Kidney glomerular epithelial cell (primary cell): ENCODE measurements around the gene AP1M2.
A peak's percentile ranks its signal among the peaks of the same experiment; 100 is the strongest.
"Not testable (repeated sequence)": the region's sequence is repeated elsewhere in the genome, so short reads cannot be mapped to it uniquely, and the experiment has no call there.

ENCODE experiments used
- DNase-seq: peaks from one replicate; lab custom pipeline; 2025; lab: John Stamatoyannopoulos, UW

Gene AP1M2

DNA sequence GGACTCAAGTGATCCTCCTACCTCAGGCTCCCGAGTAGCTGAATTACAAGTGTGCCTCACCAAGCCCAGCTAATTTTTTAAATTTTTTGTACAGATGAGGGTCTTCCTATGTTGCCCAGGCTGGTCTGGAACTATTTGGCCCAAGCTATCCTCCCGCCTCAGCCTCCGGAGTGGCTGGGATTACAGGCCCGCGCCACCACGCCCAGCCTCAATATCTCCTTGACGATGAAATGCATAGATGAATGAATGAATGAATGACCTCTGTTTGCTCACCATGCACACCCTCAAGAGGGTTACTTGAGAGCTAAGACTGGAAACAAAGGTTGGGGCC is 14.9 kb upstream of the AP1M2 start:
- DNase-seq = no peak

DNA sequence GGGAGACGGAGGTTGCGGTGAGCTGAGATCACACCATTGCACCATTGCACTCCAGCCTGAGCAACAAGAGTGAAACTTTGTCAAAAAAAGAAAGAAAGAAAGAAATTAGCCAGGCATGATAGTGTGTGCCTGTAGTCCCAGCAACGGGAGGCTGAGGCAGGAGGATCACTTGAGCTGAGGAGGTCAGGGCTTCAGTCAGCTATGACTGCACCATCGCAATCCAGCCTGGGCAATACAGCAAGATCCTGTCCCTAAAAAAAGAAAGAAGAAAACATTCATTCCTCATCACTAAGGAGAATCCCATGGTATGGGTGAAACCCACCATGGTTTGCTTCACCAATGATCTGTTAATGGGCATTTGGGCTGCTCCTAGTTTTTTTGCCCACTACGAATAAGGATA is 13.0 kb upstream of the AP1M2 start:
- no peak for DNase-seq

- no peak for DNase-seq
Measured at GRCh38 chr19:10593820-10594637, 6.9 kb upstream of the AP1M2 start.

GRCh38 chr19:10593148-10593547 is 6.0 kb upstream of the AP1M2 start:
- DNase-seq = no peak

GRCh38 chr19:10587839-10588150 is 683 bp upstream of the AP1M2 start:
- DNase-seq = no peak

DNA sequence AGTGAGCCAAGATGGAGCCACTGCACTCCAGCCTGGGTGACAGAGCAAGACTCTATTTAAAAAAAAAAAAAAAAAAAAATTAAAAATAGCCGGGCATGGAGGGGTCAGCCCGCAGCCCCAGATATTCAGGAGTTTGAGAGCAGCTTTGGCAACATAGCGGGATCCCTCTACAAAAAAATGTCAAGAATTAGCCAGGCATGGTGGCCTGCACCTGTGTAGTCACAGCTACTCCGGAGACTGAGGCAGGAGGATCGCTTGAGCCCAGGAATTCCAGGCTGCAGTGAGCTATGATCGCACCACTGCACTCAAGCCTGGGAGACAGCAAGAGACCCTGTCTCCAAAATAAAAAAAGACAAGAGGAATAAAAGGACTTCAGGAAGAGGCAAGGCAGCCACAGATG is 716 bp downstream of the AP1M2 start:
- no peak for DNase-seq

- DNase-seq = no peak
Measured at GRCh38 chr19:10583036-10583776, 3.9 kb downstream of the AP1M2 start.

- no peak for DNase-seq
Measured at GRCh38 chr19:10582091-10582490, 5.0 kb downstream of the AP1M2 start.

DNA sequence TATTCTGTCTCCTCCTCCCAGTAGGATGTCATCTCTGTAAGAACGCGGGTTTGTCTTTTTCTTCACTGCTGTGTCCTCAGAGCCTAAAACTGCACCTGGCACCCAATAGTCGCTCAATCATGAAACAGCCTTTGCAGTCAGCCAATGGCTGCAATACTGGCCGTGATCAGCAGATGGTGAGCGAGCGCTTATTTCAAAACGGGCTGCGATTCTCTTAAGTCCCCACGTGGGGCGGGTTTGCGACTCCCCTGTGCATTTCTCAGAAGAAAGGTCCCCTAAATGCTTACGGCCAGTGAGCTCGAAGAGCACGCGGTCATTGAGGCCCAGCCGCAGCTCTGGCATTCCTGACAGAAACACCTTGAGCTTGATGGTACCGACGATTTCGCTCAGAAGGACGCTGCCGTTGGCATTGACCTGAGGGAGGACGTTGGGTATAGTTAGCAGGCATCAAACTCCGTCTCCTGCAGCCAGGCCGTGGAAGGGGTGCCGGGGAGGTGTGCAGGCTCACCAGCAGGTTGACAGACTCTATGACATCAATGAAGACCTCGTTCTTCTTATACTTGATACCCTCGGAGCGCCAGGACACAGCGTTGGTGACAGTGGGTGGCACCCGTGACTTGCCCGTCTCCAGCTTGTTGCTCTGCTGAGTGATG is 6.0 kb downstream of the AP1M2 start:
- DNase-seq = peak; percentile 81

DNA sequence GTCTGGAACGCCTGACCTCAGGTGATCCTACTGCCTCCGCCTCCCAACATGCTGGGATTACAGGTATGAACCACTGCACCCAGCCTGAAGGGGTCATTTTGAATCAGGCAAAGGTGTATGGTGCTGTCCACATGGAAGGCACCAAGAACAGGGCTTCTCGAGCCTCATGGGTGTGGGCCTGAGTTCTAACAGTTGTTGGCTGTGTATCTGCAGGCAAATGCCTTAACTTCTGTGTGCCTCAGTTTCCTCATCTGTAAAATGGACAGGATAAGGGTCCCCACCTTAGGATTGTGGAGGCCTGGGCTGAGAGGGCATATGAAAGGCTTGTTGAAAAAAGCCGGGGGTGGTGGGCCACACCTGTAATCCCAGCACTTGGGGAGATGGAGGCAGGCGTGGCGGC is 9.2 kb downstream of the AP1M2 start:
- DNase-seq = no peak

- no peak for DNase-seq
Measured at GRCh38 chr19:10575011-10575716, 11.9 kb downstream of the AP1M2 start.

DNA sequence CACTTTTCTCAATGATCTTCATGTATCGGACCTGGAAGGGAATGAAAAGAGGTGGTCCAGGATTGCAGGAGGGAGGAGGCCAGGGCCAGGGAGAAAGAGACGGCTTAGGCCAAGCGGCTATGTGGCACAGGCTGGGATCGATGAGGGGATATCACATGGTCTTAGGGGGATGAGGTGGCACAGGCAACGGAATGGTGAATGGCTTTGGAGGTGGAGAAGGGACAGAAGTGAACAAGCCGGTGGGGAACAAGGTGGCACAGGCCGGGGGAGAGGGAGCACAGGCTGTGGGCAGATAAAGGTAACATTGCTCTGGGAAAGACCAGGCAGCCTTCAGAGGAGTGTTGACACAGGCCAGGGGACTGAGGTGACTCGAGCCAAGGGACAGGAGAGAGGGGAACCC is 12.7 kb downstream of the AP1M2 start:
- no peak for DNase-seq

DNA sequence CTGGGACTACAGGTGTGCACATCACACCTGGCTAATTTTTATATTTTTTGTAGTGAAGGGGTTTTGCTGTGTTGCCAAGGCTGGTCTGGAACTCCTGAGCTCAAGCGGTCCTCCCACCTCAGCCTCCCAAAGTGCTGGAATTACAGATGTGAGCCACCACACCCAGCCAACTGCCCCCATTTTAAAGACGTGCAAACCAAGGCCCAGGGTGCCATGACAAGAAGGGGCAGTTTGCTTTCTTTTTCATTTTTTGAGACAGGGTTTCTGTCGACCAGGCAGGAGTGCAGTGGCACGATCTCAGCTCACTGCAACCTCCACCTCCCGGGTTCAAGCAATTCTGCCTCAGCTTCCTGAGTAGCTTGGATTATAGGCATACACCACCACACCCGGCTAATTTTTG is 13.3 kb downstream of the AP1M2 start:
- not testable (repeated sequence) for DNase-seq

GRCh38 chr19:10568826-10569651 is 18.1 kb downstream of the AP1M2 start, which contains the start of gene CDKN2D:
Gene CDKN2D (minus strand): TSS chr19:10568979. CDS start chr19:10568653, 326 bp downstream.
- DNase-seq = peak; percentile 95

DNA sequence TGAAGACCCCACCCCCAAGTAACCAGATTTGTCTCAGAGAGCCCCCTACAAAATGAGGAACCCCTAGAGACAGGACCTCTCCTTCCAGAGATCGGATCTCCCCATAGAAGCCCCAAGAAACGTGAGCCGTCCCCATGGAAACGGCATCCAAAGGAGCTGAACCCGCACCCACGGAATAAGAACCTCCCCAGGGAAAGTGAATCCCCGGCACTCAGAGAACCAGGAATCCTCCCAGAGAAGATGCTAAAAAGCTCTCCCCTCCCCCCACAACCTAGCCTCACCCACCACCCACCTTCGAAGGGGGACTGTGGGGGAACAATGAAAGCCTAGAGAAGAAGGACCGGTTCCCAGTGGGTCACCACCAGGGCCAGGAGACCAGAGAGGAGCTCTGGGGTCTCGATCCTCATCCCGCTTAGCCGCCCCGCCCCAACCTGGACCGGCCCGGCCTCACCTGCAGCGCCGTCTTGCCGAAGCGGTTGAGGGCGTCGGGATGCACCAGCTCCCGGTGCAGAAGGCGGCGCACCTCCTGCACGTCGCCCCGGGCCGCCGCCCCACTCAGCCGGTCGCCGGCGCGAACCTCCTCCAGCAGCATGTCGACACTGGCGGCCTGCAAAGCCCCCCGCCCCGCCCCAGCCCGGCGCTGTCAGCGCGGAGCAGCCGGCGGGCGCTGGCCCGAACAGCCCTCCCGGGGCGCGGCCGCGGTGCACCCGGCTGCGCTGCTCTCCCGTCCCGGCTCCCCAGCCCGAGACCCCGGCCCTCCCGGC is 18.9 kb downstream of the AP1M2 start:
- no peak for DNase-seq

GRCh38 chr19:10567656-10568055 is 19.5 kb downstream of the AP1M2 start:
- DNase-seq = no peak

- no peak for DNase-seq
Measured at GRCh38 chr19:10566658-10567410, 20.3 kb downstream of the AP1M2 start.

DNA sequence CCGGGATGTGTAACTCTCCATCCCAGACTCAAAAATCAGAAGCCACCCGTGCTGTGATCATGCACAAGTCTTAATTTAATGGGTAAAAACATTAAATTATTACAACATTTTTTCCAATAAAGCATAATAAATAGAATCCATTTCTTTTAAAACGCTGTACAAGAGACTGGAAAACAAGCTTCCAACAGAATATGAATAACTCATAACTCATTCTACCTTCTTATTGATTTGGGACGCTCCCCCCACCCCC is 20.8 kb downstream of the AP1M2 start:
- no peak for DNase-seq

- peak; percentile 95 for DNase-seq
Measured at GRCh38 chr19:10565567-10566407, 21.3 kb downstream of the AP1M2 start, which contains the start of gene KRI1. Gene KRI1 (minus strand): TSS chr19:10566010. CDS start chr19:10565999, 11 bp downstream.
